CD14-positive monocyte (primary cell): ENCODE measurements around the gene ROBO1. TPM values are rescaled to one million over a fixed set of nuclear protein-coding genes. Genes with fewer than 3 reads are reported as not detected.

ENCODE experiments used
- DNase-seq, 3 donors: peaks; one replicate each; pipeline ENCODE4 v3.0.0-alpha.2; 2011 to 2022
- H2AFZ ChIP-seq: 2 replicates; pipeline ENCODE4 v1.6.0; 2012; ENCODE audit warnings: mild to moderate bottlenecking, low read depth, low read length, inconsistent platforms; ENCODE audit not compliant: insufficient read depth, poor library complexity, severe bottlenecking
- H3K27ac ChIP-seq, 2 donors: 1 replicate in 1 of 2; 2 replicates in 1 of 2; pipeline ENCODE4 v1.5.1; 2012 to 2013; ENCODE audit warnings: low read length in 2 of 2, control low read depth in 1 of 2, inconsistent platforms in 1 of 2, low read depth in 1 of 2, mild to moderate bottlenecking in 1 of 2
- H3K27me3 ChIP-seq, 2 donors: one replicate each; pipeline versions ENCODE4 v1.6.0 to v1.6.1; 2011 to 2013; ENCODE audit warnings: low read length in 2 of 2; ENCODE audit not compliant: control insufficient read depth in 2 of 2, insufficient read depth in 2 of 2
- H3K36me3 ChIP-seq, 2 donors: replicated peaks in 1 of 2; 1 replicate in 1 of 2; 2 replicates in 1 of 2; pipeline versions ENCODE4 v1.5.1 to v1.6.1; 2012 to 2013; ENCODE audit warnings: low read length in 2 of 2, control low read depth in 1 of 2, inconsistent platforms in 1 of 2, mild to moderate bottlenecking in 1 of 2; ENCODE audit not compliant: insufficient read depth in 2 of 2, control insufficient read depth in 1 of 2
- H3K4me1 ChIP-seq, 2 donors: 1 replicate in 1 of 2; 2 replicates in 1 of 2; pipeline versions ENCODE4 v1.5.1 to v1.6.1; 2012 to 2013; ENCODE audit warnings: low read length in 2 of 2, control low read depth in 1 of 2, inconsistent platforms in 1 of 2, mild to moderate bottlenecking in 1 of 2, moderate library complexity in 1 of 2; ENCODE audit not compliant: insufficient read depth in 2 of 2, control insufficient read depth in 1 of 2
- H3K4me2 ChIP-seq: replicated peaks from 2 replicates; pipeline ENCODE3; 2012; ENCODE audit warnings: low read length, moderate library complexity, mild to moderate bottlenecking; ENCODE audit not compliant: poor library complexity, severe bottlenecking; ENCODE audit errors: extremely low read depth
- H3K4me3 ChIP-seq, 3 experiments: fragments of 200-600 bp in 1 of 3; sonication (generic) in 1 of 3; replicated peaks in 1 of 3; 1 replicate in 2 of 3; 2 replicates in 1 of 3; pipeline ENCODE4 v1.5.1; 2011 to 2013; ENCODE audit warnings: low read length in 3 of 3, mild to moderate bottlenecking in 3 of 3, control low read depth in 2 of 3, low read depth in 2 of 3, inconsistent platforms in 1 of 3, moderate library complexity in 1 of 3
- H3K79me2 ChIP-seq: 2 replicates; pipeline ENCODE4 v1.6.0; 2012; ENCODE audit warnings: mild to moderate bottlenecking, control low read depth, inconsistent platforms, low read length, moderate library complexity; ENCODE audit not compliant: insufficient read depth
- H3K9ac ChIP-seq: 2 replicates; pipeline ENCODE4 v1.6.0; 2017; ENCODE audit warnings: low read length, mild to moderate bottlenecking; ENCODE audit not compliant: insufficient read depth, poor library complexity, severe bottlenecking
- H3K9me3 ChIP-seq, 2 donors: replicated peaks in 1 of 2; 1 replicate in 1 of 2; 2 replicates in 1 of 2; pipeline versions ENCODE4 v1.5.1 to v1.6.1; 2012 to 2013; ENCODE audit warnings: low read length in 2 of 2, control low read depth in 1 of 2; ENCODE audit not compliant: control insufficient read depth in 1 of 2, insufficient read depth in 1 of 2
- H4K20me1 ChIP-seq: 2 replicates; pipeline ENCODE4 v1.6.0; 2012; ENCODE audit warnings: mild to moderate bottlenecking, low read length, control low read depth, moderate library complexity; ENCODE audit not compliant: insufficient read depth
- H3K27ac Mint-ChIP-seq, 7 donors: one replicate each; pipeline ENCODE4 v1.8.0; 2020; ENCODE audit warnings: mild to moderate bottlenecking in 7 of 7, mixed read lengths in 7 of 7, moderate library complexity in 6 of 7, inconsistent platforms in 2 of 7
- H3K27me3 Mint-ChIP-seq, 3 donors: one replicate each; pipeline ENCODE4 v1.8.0; 2021 to 2022; ENCODE audit warnings: low read depth in 3 of 3, mild to moderate bottlenecking in 3 of 3, mixed read lengths in 3 of 3, moderate library complexity in 3 of 3, inconsistent platforms in 1 of 3
- H3K36me3 Mint-ChIP-seq, 2 donors: one replicate each; pipeline ENCODE4 v1.8.0; 2020; ENCODE audit warnings: mixed read lengths in 2 of 2, inconsistent platforms in 1 of 2, mild to moderate bottlenecking in 1 of 2
- H3K4me1 Mint-ChIP-seq: one replicate; pipeline ENCODE4 v1.8.0; 2020; ENCODE audit warnings: mild to moderate bottlenecking, mixed read lengths
- H3K4me3 Mint-ChIP-seq, 2 donors: one replicate each; pipeline ENCODE4 v1.8.0; 2020; ENCODE audit warnings: mild to moderate bottlenecking in 2 of 2, mixed read lengths in 2 of 2, moderate library complexity in 1 of 2
- H3K9me3 Mint-ChIP-seq, 7 donors: one replicate each; pipeline ENCODE4 v1.8.0; 2020 to 2022; ENCODE audit warnings: mixed read lengths in 7 of 7, mild to moderate bottlenecking in 6 of 7, moderate library complexity in 6 of 7, inconsistent platforms in 2 of 7
- CTCF ChIP-seq: fragments of 200-600 bp; IDR thresholded peaks from one replicate; pipeline ENCODE4 v1.8.0; 2022; ENCODE audit warnings: antibody characterized with exemption, mild to moderate bottlenecking
- WGBS: methylation state at CpG from one replicate; pipeline ENCODE4 v1.1.5; 2013; ENCODE audit warnings: missing lambda C conversion rate; ENCODE audit not compliant: insufficient coverage; 5-methylcytosine and 5-hydroxymethylcytosine counted together
- intact Hi-C, 2 donors: fragments of 100-400 bp; cut with micrococcal nuclease; formaldehyde crosslinking; loops; one replicate each; pipeline versions ENCODE4 v1.15.0 to v1.15.1; 2023
- polyA plus RNA-seq, 3 donors: library from polyadenylated mRNA; depleted of rRNA in 1 of 3; unstranded in 2 of 3; stranded (reverse) in 1 of 3; fragments of 300-500 nt in 2 of 3; fragments of >200 nt in 1 of 3; fragmentation: Illumina TruSeq in 2 of 3; gene quantifications; 1 replicate in 2 of 3; 2 replicates in 1 of 3; pipeline ENCODE4 v1.2.3, GENCODE V29; 2012 to 2021

ROBO1 gene
- polyA plus RNA-seq, 3 donors: 0.09 to 0.10 TPM; not detected in 1

GRCh38 chr3:78802562-78802930 is 965.3 kb downstream of the ROBO1 start:
- no peak for TF ChIP-seq CTCF
- H3K9ac ChIP-seq: no peak overlapping the region
- intact Hi-C loops: no loop called here

GRCh38 chr3:78801926-78802561 is 965.8 kb downstream of the ROBO1 start:
- Histone ChIP-seq H3K4me2 (no peak overlapping the region), H3K9me3 (no peaks in the 10 kb centered on the region), H3K27ac (no peak overlapping the region), H3K9ac (no peak overlapping the region), H3K27me3 (no peaks in the 10 kb centered on the region), H2AFZ (no peak overlapping the region), H3K4me1 (no peaks in the 10 kb centered on the region), H3K4me3 (no peak overlapping the region), H3K79me2 (no peaks in the 10 kb centered on the region), H3K36me3 (no peaks in the 10 kb centered on the region), H4K20me1 (no peaks in the 10 kb centered on the region)
- DNase-seq: no peak
- no peak overlapping the region for H3K4me3 Mint-ChIP-seq
- H3K4me1 Mint-ChIP-seq: no peaks in the 10 kb centered on the region
- no peak overlapping the region for H3K27ac Mint-ChIP-seq
- H3K9me3 Mint-ChIP-seq: peaks cover 0 to 16% (median 3%) of the 10 kb centered on the region in 7 donors
- TF ChIP-seq CTCF: no peak
- intact Hi-C loops: no loop called here
- H3K36me3 Mint-ChIP-seq: no peaks in the 10 kb centered on the region
- H3K27me3 Mint-ChIP-seq: no peaks in the 10 kb centered on the region

More at GRCh38 chr3:78802562-78802930, 965.3 kb downstream of the ROBO1 start:
- Mint-ChIP-seq H3K36me3 (no peaks in the 10 kb centered on the region), H3K4me1 (no peaks in the 10 kb centered on the region), H3K27me3 (no peaks in the 10 kb centered on the region), H3K9me3 (peaks cover 0 to 13% (median 3%) of the 10 kb centered on the region in 7 donors), H3K27ac (no peak overlapping the region), H3K4me3 (no peak overlapping the region)
- H3K27me3 ChIP-seq: no peaks in the 10 kb centered on the region
- H3K27ac ChIP-seq: no peak overlapping the region
- H3K9me3 ChIP-seq: no peaks in the 10 kb centered on the region
- H4K20me1 ChIP-seq: no peaks in the 10 kb centered on the region
- no peaks in the 10 kb centered on the region for H3K79me2 ChIP-seq
- H3K4me2 ChIP-seq: no peak overlapping the region
- DNase-seq: no peak
- WGBS: no CpG with 5 or more reads among the region's 1 CpG
- H3K4me1 ChIP-seq: no peaks in the 10 kb centered on the region
- no peak overlapping the region for H3K4me3 ChIP-seq
- H2AFZ ChIP-seq: no peak overlapping the region
- no peaks in the 10 kb centered on the region for H3K36me3 ChIP-seq
